ENCODE measurements around the gene RUNX3. TPM values are rescaled to one million over a fixed set of nuclear protein-coding genes. Genes with fewer than 3 reads are reported as not detected.

The RUNX3 gene
- polyA plus RNA-seq, 1 experiment = not detected

DNA sequence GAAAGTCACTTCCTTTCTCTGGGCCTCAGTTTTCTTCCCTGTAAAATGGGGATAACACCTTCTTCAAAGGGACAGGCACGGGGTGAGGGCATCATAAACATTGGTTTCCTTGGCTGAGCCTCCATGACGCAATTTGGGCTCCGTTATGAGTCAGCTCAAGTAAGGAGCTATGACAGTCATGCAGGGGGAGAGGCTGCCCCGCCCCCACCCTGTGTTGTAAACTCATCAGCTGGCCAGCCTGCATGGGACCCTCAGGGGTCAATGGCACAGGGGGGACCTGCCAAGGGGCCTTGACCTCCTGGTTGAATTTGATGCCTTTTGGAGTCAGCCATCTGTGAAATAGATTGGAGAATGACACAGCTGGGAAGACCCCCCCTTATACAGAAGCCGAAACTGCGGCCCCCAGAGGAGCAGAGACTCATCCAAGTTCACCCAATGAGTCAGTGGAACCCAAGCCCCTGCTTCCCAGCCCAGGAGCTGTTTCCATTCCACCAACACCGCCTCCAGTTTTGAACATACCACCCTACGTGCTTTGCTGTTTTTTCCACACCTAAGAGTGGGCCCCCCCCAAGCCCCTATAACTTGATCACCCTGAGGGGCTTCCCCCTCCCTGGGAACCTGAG, 36.8 kb upstream of the RUNX3 start:
- ChIA-PET POLR2A (interaction anchor here (0.9 kb wide), 1 partner anchor 281 kb away, joined by 3 read pairs; the partner anchor contains the start of gene RSRP1), CTCF (no interaction called here)
- Histone ChIP-seq H3K9me3 (ENCODE audit: control insufficient read depth, insufficient read depth, low read length) (no peaks in the 10 kb centered on the region; the same call in 1 of the 2 replicates), H3K27ac (ENCODE audit: low read depth, low read length) (no peak overlapping the region), H3K4me3 (ENCODE audit: low read depth, low read length) (no peak overlapping the region), H3K27me3 (ENCODE audit: control insufficient read depth, insufficient read depth, low read length) (peaks cover 10% of the 10 kb centered on the region)
- DNase-seq (ENCODE audit: low read depth, low spot score) = peak; percentile 55
- TF ChIP-seq, protein P1, sequence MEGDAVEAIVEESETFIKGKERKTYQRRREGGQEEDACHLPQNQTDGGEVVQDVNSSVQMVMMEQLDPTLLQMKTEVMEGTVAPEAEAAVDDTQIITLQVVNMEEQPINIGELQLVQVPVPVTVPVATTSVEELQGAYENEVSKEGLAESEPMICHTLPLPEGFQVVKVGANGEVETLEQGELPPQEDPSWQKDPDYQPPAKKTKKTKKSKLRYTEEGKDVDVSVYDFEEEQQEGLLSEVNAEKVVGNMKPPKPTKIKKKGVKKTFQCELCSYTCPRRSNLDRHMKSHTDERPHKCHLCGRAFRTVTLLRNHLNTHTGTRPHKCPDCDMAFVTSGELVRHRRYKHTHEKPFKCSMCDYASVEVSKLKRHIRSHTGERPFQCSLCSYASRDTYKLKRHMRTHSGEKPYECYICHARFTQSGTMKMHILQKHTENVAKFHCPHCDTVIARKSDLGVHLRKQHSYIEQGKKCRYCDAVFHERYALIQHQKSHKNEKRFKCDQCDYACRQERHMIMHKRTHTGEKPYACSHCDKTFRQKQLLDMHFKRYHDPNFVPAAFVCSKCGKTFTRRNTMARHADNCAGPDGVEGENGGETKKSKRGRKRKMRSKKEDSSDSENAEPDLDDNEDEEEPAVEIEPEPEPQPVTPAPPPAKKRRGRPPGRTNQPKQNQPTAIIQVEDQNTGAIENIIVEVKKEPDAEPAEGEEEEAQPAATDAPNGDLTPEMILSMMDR (IDR thresholded peaks at IDR 0.05; ENCODE audit: low read depth, low read length) = no peak

DNA sequence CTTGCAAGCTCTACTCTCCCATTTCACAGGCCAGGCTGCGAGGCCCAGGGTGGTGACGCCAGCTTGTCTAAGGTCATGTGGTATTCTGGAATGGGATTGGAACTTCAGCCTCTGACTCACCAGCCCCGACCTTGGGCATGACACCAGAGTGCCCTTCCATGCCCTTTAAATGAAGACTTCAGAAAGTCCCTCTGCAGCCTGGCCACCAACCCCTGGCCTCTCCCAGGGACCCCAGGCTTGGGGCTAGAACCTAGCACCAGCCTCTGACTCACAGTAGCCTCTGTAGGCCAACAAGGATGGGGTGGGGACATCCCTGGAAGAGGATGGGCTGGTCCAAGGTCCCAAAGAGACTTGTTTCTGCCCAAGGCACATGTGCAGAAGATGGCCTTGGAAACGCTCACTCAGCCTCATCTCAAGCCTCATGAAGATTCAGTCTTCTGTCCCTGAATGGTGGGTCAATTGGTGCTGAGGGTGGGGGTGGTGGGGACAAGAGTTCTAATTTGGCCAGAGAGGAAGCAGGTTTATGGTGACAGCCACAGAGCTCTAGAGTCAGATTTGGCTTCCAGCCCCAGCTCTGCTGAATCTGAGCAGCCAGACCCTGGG, 36.1 kb upstream of the RUNX3 start:
- Histone ChIP-seq H3K27me3 (ENCODE audit: control insufficient read depth, insufficient read depth, low read length) (peaks cover 14% of the 10 kb centered on the region), H3K9me3 (ENCODE audit: control insufficient read depth, insufficient read depth, low read length) (no peaks in the 10 kb centered on the region; the same call in 1 of the 2 replicates), H3K4me3 (ENCODE audit: low read depth, low read length) (no peak overlapping the region), H3K27ac (ENCODE audit: low read depth, low read length) (no peak overlapping the region)
- TF ChIP-seq, protein P1 (IDR thresholded peaks at IDR 0.05; ENCODE audit: low read depth, low read length) = no peak
- CTCF ChIA-PET = no interaction called here
- no peak for DNase-seq (ENCODE audit: low read depth, low spot score)
- POLR2A ChIA-PET = no interaction called here

- ChIA-PET POLR2A (no interaction called here), CTCF (no interaction called here)
- no peaks in the 10 kb centered on the region; the same call in 1 of the 2 replicates for H3K9me3 ChIP-seq (ENCODE audit: control insufficient read depth, insufficient read depth, low read length)
- TF ChIP-seq, protein P1 (IDR thresholded peaks at IDR 0.05; ENCODE audit: low read depth, low read length) = no peak
- H3K27me3 ChIP-seq (ENCODE audit: control insufficient read depth, insufficient read depth, low read length) = peaks cover 16% of the 10 kb centered on the region
- H3K27ac ChIP-seq (ENCODE audit: low read depth, low read length) = no peak overlapping the region
- H3K4me3 ChIP-seq (ENCODE audit: low read depth, low read length) = no peak overlapping the region
- no peak for DNase-seq (ENCODE audit: low read depth, low spot score)
These were observed 35.5 kb upstream of the RUNX3 start for GRCh38 chr1:24965571-24965930.

DNA sequence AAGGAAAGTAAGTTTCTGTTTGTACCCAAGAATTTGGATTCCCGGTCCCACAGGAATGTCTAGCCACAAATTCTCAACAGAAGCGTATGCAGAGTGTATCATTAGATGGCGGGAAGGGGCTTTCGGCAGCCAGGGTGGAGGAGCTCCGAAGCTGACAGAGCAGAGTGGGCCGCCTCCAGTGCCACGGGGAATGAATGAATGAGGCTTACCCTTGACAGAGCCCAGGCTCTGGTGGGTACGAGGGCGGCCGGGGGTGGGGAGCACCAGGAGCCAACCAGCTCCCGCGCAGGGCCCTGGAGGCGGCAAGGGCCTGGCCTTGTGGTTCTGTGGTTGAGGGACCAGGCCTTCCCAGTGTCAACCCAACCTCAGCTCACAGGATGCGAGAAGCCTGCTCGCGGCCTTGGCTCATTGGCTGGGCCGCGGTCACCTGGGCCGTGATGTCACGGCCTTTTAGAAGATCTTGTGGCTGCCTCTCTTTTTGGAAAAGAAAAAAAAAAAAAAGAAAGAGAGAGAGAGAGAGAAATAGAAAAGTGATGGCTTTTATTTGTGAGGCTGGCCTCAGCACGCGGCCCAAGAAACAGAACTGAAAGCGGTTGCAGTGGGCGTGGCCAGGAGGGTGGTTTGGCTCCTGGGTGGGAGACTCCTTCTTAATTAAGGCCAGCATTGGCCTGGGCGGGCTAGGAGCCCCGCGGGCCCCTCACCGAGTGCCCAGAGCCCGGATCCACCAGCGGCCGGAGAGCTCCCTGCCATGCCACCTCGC, 34.9 kb upstream of the RUNX3 start:
- TF ChIP-seq, protein P1 (IDR thresholded peaks at IDR 0.05; ENCODE audit: low read depth, low read length) = no peak
- peaks cover 16% of the 10 kb centered on the region for H3K27me3 ChIP-seq (ENCODE audit: control insufficient read depth, insufficient read depth, low read length)
- ChIA-PET CTCF (interaction anchor here (0.7 kb wide), 1 partner anchor 13 kb away, joined by 4 read pairs; no protein-coding TSS in a partner anchor), POLR2A (no interaction called here)
- H3K9me3 ChIP-seq (ENCODE audit: control insufficient read depth, insufficient read depth, low read length) = no peaks in the 10 kb centered on the region; the same call in 1 of the 2 replicates
- no peak for DNase-seq (ENCODE audit: low read depth, low spot score)
- no peak overlapping the region for H3K4me3 ChIP-seq (ENCODE audit: low read depth, low read length)
- H3K27ac ChIP-seq (ENCODE audit: low read depth, low read length) = no peak overlapping the region
